HG02571 (cell line): ENCODE measurements around the gene PIGQ.

Source experiments
- ATAC-seq: cut with Tn5 transposase; IDR thresholded peaks from one replicate; pipeline ENCODE4 v1.9.1; 2021; ENCODE audit warnings: mild to moderate bottlenecking, moderate library complexity; ENCODE audit not compliant: unreplicated experiment

PIGQ gene

GRCh38 chr16:625977-626765, 56.4 kb downstream of the PIGQ start:
- ATAC-seq, result no peak

- ATAC-seq, result no peak
Observed at GRCh38 chr16:626787-627453, 57.2 kb downstream of the PIGQ start.

- ATAC-seq, result no peak
Observed at GRCh38 chr16:627454-628239, 57.9 kb downstream of the PIGQ start.

GRCh38 chr16:628321-629061, 58.7 kb downstream of the PIGQ start:
- no peak for ATAC-seq

GRCh38 chr16:629185-629832, 59.5 kb downstream of the PIGQ start:
- ATAC-seq, result no peak

- no peak for ATAC-seq
Observed at GRCh38 chr16:629833-630248, 60.1 kb downstream of the PIGQ start.

GRCh38 chr16:630249-630814, 60.6 kb downstream of the PIGQ start:
- ATAC-seq, result no peak

- ATAC-seq, result no peak
Observed at GRCh38 chr16:630815-631405, 61.1 kb downstream of the PIGQ start, which contains the start of gene WFIKKN1. Gene WFIKKN1 (plus strand): TSS chr16:630985. CDS start chr16:631254, 269 bp downstream.

- ATAC-seq, result no peak
Observed at GRCh38 chr16:631808-632358, 62.1 kb downstream of the PIGQ start.

GRCh38 chr16:632486-633335, 62.9 kb downstream of the PIGQ start:
- no peak for ATAC-seq

GRCh38 chr16:633336-634050, 63.7 kb downstream of the PIGQ start:
- ATAC-seq, result no peak
